Tibial artery (tissue), 4 donors: ENCODE results near the gene PJA2.

Experiments used
- DNase-seq, 2 donors: peaks; one replicate each; pipeline ENCODE4 v3.0.0-alpha.2; 2019
- H3K27ac ChIP-seq, 2 donors: fragments of 200-600 bp; sonication (generic) in 1 of 2; 1 replicate in 1 of 2; 2 replicates in 1 of 2; pipeline ENCODE4 v1.5.1; 2018 to 2019; ENCODE audit warnings: mild to moderate bottlenecking in 1 of 2
- H3K27me3 ChIP-seq, 2 donors: fragments of 200-600 bp; sonication (generic) in 1 of 2; one replicate each; pipeline versions ENCODE4 v1.5.1 to v1.6.0; 2016 to 2019
- H3K36me3 ChIP-seq, 3 donors: fragments of 200-600 bp; sonication (generic) in 2 of 3; one replicate each; pipeline ENCODE4 v1.5.1; 2016 to 2019; ENCODE audit warnings: mild to moderate bottlenecking in 2 of 3
- H3K4me1 ChIP-seq, 4 donors: fragments of 200-600 bp; sonication (generic) in 2 of 4; 1 replicate in 3 of 4; 2 replicates in 1 of 4; pipeline ENCODE4 v1.5.1; 2016 to 2019
- H3K4me3 ChIP-seq, 2 donors: fragments of 200-600 bp; sonication (generic) in 1 of 2; 1 replicate in 1 of 2; 2 replicates in 1 of 2; pipeline ENCODE4 v1.5.1; 2018 to 2019; ENCODE audit warnings: mild to moderate bottlenecking in 2 of 2
- H3K9me3 ChIP-seq, 3 donors: fragments of 200-600 bp; sonication (generic) in 1 of 3; one replicate each; pipeline ENCODE4 v1.5.1; 2016 to 2019
- intact Hi-C: fragments of 100-400 bp; cut with DNase I; formaldehyde crosslinking; loops from one replicate; pipeline ENCODE4 v1.15.0; 2023; ENCODE audit warnings: low total_unique reads
- TF ChIP-seq, protein P1 (sequence below), 2 experiments: fragments of 200-600 bp in 1 of 2; fragments of 450-650 bp in 1 of 2; IDR thresholded peaks; one replicate each; pipeline ENCODE4 v1.5.1; 2017 to 2019; ENCODE audit warnings: antibody characterized with exemption in 2 of 2, mild to moderate bottlenecking in 1 of 2, moderate library complexity in 1 of 2

The PJA2 gene

DNA sequence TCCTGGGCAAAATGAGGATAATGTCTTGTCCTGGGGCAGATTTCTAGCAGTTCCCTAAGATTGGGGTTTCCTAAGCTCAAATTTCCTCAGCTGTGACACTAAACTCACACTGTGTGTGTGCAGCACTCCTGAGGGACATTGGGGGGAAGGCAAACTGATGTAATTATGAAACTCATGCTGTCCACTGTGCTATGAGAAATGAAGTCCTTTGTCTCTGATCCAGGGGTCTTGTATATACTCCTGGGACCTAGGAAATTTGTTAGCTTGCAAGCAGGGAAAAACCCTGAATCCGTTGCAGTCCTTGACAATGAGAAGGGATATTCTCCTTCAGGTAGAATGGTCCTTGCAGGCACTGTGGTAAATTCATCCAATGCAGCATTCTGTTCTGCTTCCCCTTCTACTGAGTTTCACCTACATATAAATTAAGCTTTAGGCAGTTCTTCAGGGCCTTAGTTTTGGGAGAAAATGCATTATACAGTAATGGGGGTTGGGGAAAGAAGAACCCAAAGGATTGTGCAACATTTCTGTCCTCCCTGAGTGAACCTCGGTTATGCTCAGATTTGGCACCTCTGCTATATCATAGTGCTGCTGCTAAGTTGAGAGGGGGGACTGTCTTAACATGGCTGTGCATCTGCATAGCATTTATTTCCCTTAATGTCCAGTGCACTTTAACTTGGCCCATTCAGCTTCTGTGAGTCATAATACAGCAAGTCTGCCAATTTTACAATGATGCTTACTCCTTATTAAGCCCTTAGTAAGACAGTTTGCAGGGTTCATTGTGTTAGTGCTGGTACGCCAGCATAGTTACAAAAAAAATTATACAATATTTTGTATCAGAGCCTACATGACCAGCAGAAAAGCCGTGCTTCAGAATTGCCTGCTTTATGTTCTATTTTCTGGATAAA, 80.2 kb downstream of the PJA2 start:
- H3K27me3 ChIP-seq = no peaks in the 10 kb centered on the region
- no peak overlapping the region for H3K4me3 ChIP-seq
- H3K4me1 ChIP-seq = peaks cover 0 to 58% (median 25%) of the 10 kb centered on the region in 4 donors
- DNase-seq = no peak
- TF ChIP-seq, protein P1, sequence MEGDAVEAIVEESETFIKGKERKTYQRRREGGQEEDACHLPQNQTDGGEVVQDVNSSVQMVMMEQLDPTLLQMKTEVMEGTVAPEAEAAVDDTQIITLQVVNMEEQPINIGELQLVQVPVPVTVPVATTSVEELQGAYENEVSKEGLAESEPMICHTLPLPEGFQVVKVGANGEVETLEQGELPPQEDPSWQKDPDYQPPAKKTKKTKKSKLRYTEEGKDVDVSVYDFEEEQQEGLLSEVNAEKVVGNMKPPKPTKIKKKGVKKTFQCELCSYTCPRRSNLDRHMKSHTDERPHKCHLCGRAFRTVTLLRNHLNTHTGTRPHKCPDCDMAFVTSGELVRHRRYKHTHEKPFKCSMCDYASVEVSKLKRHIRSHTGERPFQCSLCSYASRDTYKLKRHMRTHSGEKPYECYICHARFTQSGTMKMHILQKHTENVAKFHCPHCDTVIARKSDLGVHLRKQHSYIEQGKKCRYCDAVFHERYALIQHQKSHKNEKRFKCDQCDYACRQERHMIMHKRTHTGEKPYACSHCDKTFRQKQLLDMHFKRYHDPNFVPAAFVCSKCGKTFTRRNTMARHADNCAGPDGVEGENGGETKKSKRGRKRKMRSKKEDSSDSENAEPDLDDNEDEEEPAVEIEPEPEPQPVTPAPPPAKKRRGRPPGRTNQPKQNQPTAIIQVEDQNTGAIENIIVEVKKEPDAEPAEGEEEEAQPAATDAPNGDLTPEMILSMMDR (IDR thresholded peaks at IDR 0.05) = no peak
- intact Hi-C loops = no loop called here
- H3K9me3 ChIP-seq = no peaks in the 10 kb centered on the region
- H3K27ac ChIP-seq = peak overlapping the region in 1 of 2 donors; percentile 34
- H3K36me3 ChIP-seq = peaks cover 11 to 20% (median 18%) of the 10 kb centered on the region in 3 donors

DNA sequence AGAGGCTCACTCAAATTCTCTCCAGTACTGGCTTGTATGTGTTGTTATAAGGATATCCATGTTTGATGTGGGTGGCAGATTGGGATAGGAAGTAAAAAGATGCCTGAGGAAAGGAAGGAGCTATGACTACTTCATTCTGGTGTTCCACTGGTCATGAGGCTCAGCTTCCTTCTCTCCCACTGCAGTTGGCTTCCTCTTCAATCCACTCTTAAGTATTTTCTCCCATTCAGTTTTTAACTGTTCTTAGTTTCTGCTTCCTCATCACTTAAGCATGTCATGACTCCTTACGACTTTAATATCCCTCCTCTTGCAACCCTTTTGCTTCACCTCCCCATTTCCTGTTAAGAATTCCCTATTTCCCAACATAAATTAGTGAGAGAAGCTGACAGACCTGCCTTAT, 81.1 kb downstream of the PJA2 start:
- H3K4me3 ChIP-seq = no peak overlapping the region
- intact Hi-C loops = no loop called here
- H3K4me1 ChIP-seq = peaks cover 0 to 68% (median 27%) of the 10 kb centered on the region in 4 donors
- H3K27ac ChIP-seq = no peak overlapping the region
- peaks cover 4 to 12% (median 11%) of the 10 kb centered on the region in 3 donors for H3K36me3 ChIP-seq
- no peak for DNase-seq
- H3K9me3 ChIP-seq = no peaks in the 10 kb centered on the region
- H3K27me3 ChIP-seq = no peaks in the 10 kb centered on the region
- TF ChIP-seq, protein P1 (IDR thresholded peaks at IDR 0.05) = no peak

- TF ChIP-seq, protein P1 (IDR thresholded peaks at IDR 0.05) = no peak
- Histone ChIP-seq H3K4me1 (peaks cover 0 to 77% (median 27%) of the 10 kb centered on the region in 4 donors), H3K4me3 (no peak overlapping the region), H3K36me3 (peaks cover 0 to 7% (median under 1%) of the 10 kb centered on the region in 3 donors), H3K27me3 (no peaks in the 10 kb centered on the region), H3K9me3 (no peaks in the 10 kb centered on the region), H3K27ac (peak overlapping the region; percentile 51 to 53)
- DNase-seq = no peak
- intact Hi-C loops = no loop called here
Measured at GRCh38 chr5:109327570-109327969, 82.2 kb downstream of the PJA2 start.

DNA sequence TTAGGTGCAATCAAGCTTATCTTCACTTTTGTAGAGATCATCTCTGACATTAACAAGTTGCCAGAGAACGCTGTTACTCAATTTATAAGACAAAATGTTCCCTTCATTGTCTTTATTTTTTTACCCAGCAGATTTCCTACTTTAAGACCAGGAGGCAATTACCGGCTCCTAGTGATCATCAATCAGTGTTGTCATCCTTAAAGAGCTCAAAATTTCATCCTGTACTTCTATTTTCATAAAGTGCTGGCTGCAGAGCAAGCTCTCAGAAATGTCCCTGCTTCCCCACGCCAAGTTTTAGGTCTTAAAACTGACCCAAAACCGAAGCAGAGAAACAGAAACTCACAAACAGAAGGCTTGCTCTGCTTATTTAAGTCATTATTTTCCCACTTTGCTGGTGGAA, 82.9 kb downstream of the PJA2 start:
- DNase-seq = no peak
- Histone ChIP-seq H3K4me3 (peak overlapping the region in 1 of 2 donors; percentile 11), H3K27ac (peak overlapping the region; percentile 51 to 53), H3K9me3 (no peaks in the 10 kb centered on the region), H3K36me3 (peaks cover 0 to 7% (median 0%) of the 10 kb centered on the region in 3 donors), H3K27me3 (no peaks in the 10 kb centered on the region), H3K4me1 (peaks cover 0 to 77% (median 27%) of the 10 kb centered on the region in 4 donors)
- TF ChIP-seq, protein P1 (IDR thresholded peaks at IDR 0.05) = no peak
- intact Hi-C loops = no loop called here

GRCh38 chr5:109325456-109325855, 84.3 kb downstream of the PJA2 start:
- TF ChIP-seq, protein P1 (IDR thresholded peaks at IDR 0.05) = no peak
- H3K27ac ChIP-seq = no peak overlapping the region
- no peak for DNase-seq
- intact Hi-C loops = no loop called here
- H3K27me3 ChIP-seq = no peaks in the 10 kb centered on the region
- no peaks in the 10 kb centered on the region for H3K9me3 ChIP-seq
- peaks cover 0 to 74% (median 27%) of the 10 kb centered on the region in 4 donors for H3K4me1 ChIP-seq
- no peak overlapping the region for H3K4me3 ChIP-seq
- no peaks in the 10 kb centered on the region for H3K36me3 ChIP-seq
